Keratinocyte (primary cell): Measurements from ENCODE around the gene ZC2HC1B. TPM values are rescaled to one million over a fixed set of nuclear protein-coding genes. Genes with fewer than 3 reads are reported as not detected.

Source experiments
- DNase-seq: peaks from one replicate; pipeline ENCODE4 v3.0.0-alpha.2; 2011; ENCODE audit warnings: low read depth, missing footprints, low spot score
- FAIRE-seq: peaks from 2 replicates; lab custom pipeline; 2011; peaks lifted over from hg19 to GRCh38; lab: Jason Lieb, UNC
- H2AFZ ChIP-seq: 2 replicates; pipeline ENCODE4 v1.6.0; 2012; ENCODE audit warnings: low read length, control low read depth, inconsistent platforms; ENCODE audit not compliant: control insufficient read depth
- H3K27ac ChIP-seq: 2 replicates; pipeline ENCODE4 v1.5.1; 2011; ENCODE audit warnings: low read length; ENCODE audit not compliant: control insufficient read depth, insufficient read depth
- H3K27me3 ChIP-seq: 3 replicates; pipeline ENCODE4 v1.6.0; 2011; ENCODE audit warnings: low read length; ENCODE audit not compliant: control insufficient read depth, insufficient read depth; ENCODE audit errors: extremely low read depth
- H3K36me3 ChIP-seq, 2 experiments: 2 replicates in 1 of 2; 3 replicates in 1 of 2; pipeline ENCODE4 v1.5.1; 2011; ENCODE audit warnings: low read length in 2 of 2, mild to moderate bottlenecking in 1 of 2; ENCODE audit not compliant: control insufficient read depth in 2 of 2, insufficient read depth in 2 of 2; ENCODE audit errors: extremely low read depth in 1 of 2
- H3K4me1 ChIP-seq: 3 replicates; pipeline ENCODE4 v1.5.1; 2011; ENCODE audit warnings: low read length; ENCODE audit not compliant: control insufficient read depth, insufficient read depth; ENCODE audit errors: extremely low read depth
- H3K4me2 ChIP-seq: 3 replicates; pipeline ENCODE4 v1.6.0; 2011; ENCODE audit warnings: low read depth, low read length; ENCODE audit not compliant: control insufficient read depth, insufficient read depth; ENCODE audit errors: extremely low read depth
- H3K4me3 ChIP-seq, 3 experiments: fragments of 200-600 bp in 1 of 3; sonication (generic) in 1 of 3; 2 replicates in 2 of 3; 3 replicates in 1 of 3; pipeline ENCODE4 v1.5.1; 2011 to 2016; ENCODE audit warnings: low read length in 3 of 3, mild to moderate bottlenecking in 3 of 3, control low read depth in 2 of 3, inconsistent platforms in 1 of 3, low read depth in 1 of 3, mixed read lengths in 1 of 3, mixed run types in 1 of 3, moderate library complexity in 1 of 3; ENCODE audit not compliant: control insufficient read depth in 2 of 3, insufficient read depth in 2 of 3; ENCODE audit errors: extremely low read depth in 1 of 3
- H3K79me2 ChIP-seq: 2 replicates; pipeline ENCODE4 v1.6.0; 2012; ENCODE audit warnings: low read length; ENCODE audit not compliant: control insufficient read depth, insufficient read depth
- H3K9ac ChIP-seq: 3 replicates; pipeline ENCODE4 v1.6.0; 2011; ENCODE audit warnings: low read length; ENCODE audit not compliant: control insufficient read depth, insufficient read depth; ENCODE audit errors: extremely low read depth
- H3K9me1 ChIP-seq: 3 replicates; pipeline ENCODE4 v1.6.0; 2011; ENCODE audit warnings: low read length; ENCODE audit not compliant: control insufficient read depth, insufficient read depth; ENCODE audit errors: extremely low read depth
- H3K9me3 ChIP-seq: 2 replicates; pipeline ENCODE4 v1.5.1; 2012; ENCODE audit warnings: low read depth, low read length; ENCODE audit not compliant: control insufficient read depth
- H4K20me1 ChIP-seq: 3 replicates; pipeline ENCODE4 v1.6.0; 2011; ENCODE audit warnings: low read length; ENCODE audit not compliant: control insufficient read depth, insufficient read depth; ENCODE audit errors: extremely low read depth
- CTCF ChIP-seq, 3 experiments: IDR thresholded peaks in 1 of 3; conservative IDR thresholded peaks in 1 of 3; optimal IDR thresholded peaks in 1 of 3; 2 replicates in 2 of 3; 3 replicates in 1 of 3; pipeline versions ENCODE3 to v1.5.1; 2011; ENCODE audit warnings: low read length in 3 of 3, mild to moderate bottlenecking in 3 of 3, moderate library complexity in 2 of 3, control low read depth in 1 of 3, inconsistent platforms in 1 of 3; ENCODE audit not compliant: insufficient read depth in 2 of 3; ENCODE audit errors: extremely low read depth in 1 of 3
- EZH2 ChIP-seq: IDR thresholded peaks from one replicate; pipeline ENCODE4 v1.6.1; 2012; ENCODE audit warnings: inconsistent platforms, mild to moderate bottlenecking, low read length, moderate library complexity
- dilution Hi-C: fragments of 300-500 bp; cut with MboI; formaldehyde crosslinking; loops from one replicate; pipeline ENCODE4 v1.7.0; 2020; ENCODE audit warnings: low sequenced_read_pairs; ENCODE audit not compliant: extremely low pct_ligation_motif_present
- polyA plus RNA-seq, 5 experiments: library from polyadenylated mRNA; depleted of rRNA in 3 of 5; stranded (reverse) in 3 of 5; stranded (forward) in 1 of 5; unstranded in 1 of 5; fragments of >200 nt; gene quantifications; 1 replicate in 1 of 5; 2 replicates in 3 of 5; 3 replicates in 1 of 5; pipeline versions ENCODE4 v1.2.1 to v1.2.3, GENCODE V29; 2011 to 2012; ENCODE audit warnings: missing spikeins in 2 of 5, low read depth in 1 of 5, low replicate concordance in 1 of 5

The ZC2HC1B gene
- polyA plus RNA-seq, 1 donor (not counting 4 experiments of a cell fraction or from before 2014, with no cell fraction given), result not detected

GRCh38 chr6:143952947-143953701 is 88.8 kb downstream of the ZC2HC1B start:
- no peak for DNase-seq
- dilution Hi-C loops, result no loop called here
- H3K79me2 ChIP-seq, result no peaks in the 10 kb centered on the region
- no peak for FAIRE-seq
- no peaks in the 10 kb centered on the region for H3K9me3 ChIP-seq
- H3K4me1 ChIP-seq, result no peaks in the 10 kb centered on the region
- no peak overlapping the region for H3K4me2 ChIP-seq
- H3K36me3 ChIP-seq, result peaks cover 0 to 1% of the 10 kb centered on the region in 2 experiments
- H2AFZ ChIP-seq, result no peak overlapping the region
- H4K20me1 ChIP-seq, result no peaks in the 10 kb centered on the region
- no peaks in the 10 kb centered on the region for H3K9me1 ChIP-seq
- no peak overlapping the region for H3K9ac ChIP-seq
- peaks cover 2% of the 10 kb centered on the region for H3K27me3 ChIP-seq
- TF ChIP-seq CTCF (optimal IDR thresholded peaks at IDR 0.05 in 1 of 3, IDR thresholded peaks at IDR 0.05 in 1 of 3, conservative IDR thresholded peaks at IDR 0.05 in 1 of 3; ENCODE audit: extremely low read depth in 1 of 3, insufficient read depth in 2 of 3, low read length in 3 of 3), result no peak
- no peak for TF ChIP-seq EZH2
- no peak overlapping the region for H3K27ac ChIP-seq
- H3K4me3 ChIP-seq, result no peak overlapping the region

GRCh38 chr6:143953922-143954321 is 89.6 kb downstream of the ZC2HC1B start:
- Histone ChIP-seq H3K4me3 (no peak overlapping the region), H3K9me1 (no peaks in the 10 kb centered on the region), H3K4me2 (no peak overlapping the region), H4K20me1 (no peaks in the 10 kb centered on the region), H3K27me3 (peaks cover 3% of the 10 kb centered on the region), H3K27ac (no peak overlapping the region), H3K9me3 (no peaks in the 10 kb centered on the region), H3K79me2 (no peaks in the 10 kb centered on the region), H2AFZ (no peak overlapping the region), H3K9ac (no peak overlapping the region), H3K36me3 (no peaks in the 10 kb centered on the region), H3K4me1 (no peaks in the 10 kb centered on the region)
- DNase-seq, result no peak
- TF ChIP-seq CTCF (optimal IDR thresholded peaks at IDR 0.05 in 1 of 3, IDR thresholded peaks at IDR 0.05 in 1 of 3, conservative IDR thresholded peaks at IDR 0.05 in 1 of 3; ENCODE audit: extremely low read depth in 1 of 3, insufficient read depth in 2 of 3, low read length in 3 of 3), result no peak
- no peak for TF ChIP-seq EZH2
- no peak for FAIRE-seq
- dilution Hi-C loops, result no loop called here
